Pancreas (tissue), 10 donors: ENCODE measurements around the gene AQP12B. TPM values are rescaled to one million over a fixed set of nuclear protein-coding genes. Genes with fewer than 3 reads are reported as not detected.
"Not testable (repeated sequence)": the region's sequence is repeated elsewhere in the genome, so short reads cannot be mapped to it uniquely, and the experiment has no call there.

Experiments used
- ATAC-seq, 4 donors: fragments of 200-7000 bp; cut with Tn5 transposase; one replicate each; pipeline versions ENCODE4 v1.8.0 to v1.9.1; 2020; ENCODE audit warnings: mild to moderate bottlenecking in 4 of 4, moderate library complexity in 4 of 4
- DNase-seq, 6 donors: peaks; one replicate each; pipeline ENCODE4 v3.0.0-alpha.2; 2020
- FAIRE-seq: peaks from 2 replicates; lab custom pipeline; 2012; peaks lifted over from hg19 to GRCh38; lab: Jason Lieb, UNC
- H3K27ac ChIP-seq, 4 donors: fragments of 200-600 bp; sonication (generic); 1 replicate in 3 of 4; 2 replicates in 1 of 4; pipeline versions ENCODE4 v1.5.0 to v1.8.0; 2020
- H3K27me3 ChIP-seq, 4 donors: fragments of 200-600 bp; one replicate each; pipeline ENCODE4 v1.8.0; 2021
- H3K36me3 ChIP-seq, 3 donors: fragments of 200-600 bp; sonication (generic) in 1 of 3; one replicate each; pipeline versions ENCODE4 v1.5.0 to v1.8.0; 2020 to 2021
- H3K4me1 ChIP-seq, 3 donors: fragments of 200-600 bp; one replicate each; pipeline ENCODE4 v1.8.0; 2021
- H3K4me3 ChIP-seq, 4 donors: fragments of 200-600 bp; sonication (generic) in 2 of 4; one replicate each; pipeline versions ENCODE4 v1.5.0 to v1.8.0; 2020 to 2021
- H3K9me3 ChIP-seq, 4 donors: fragments of 200-600 bp; one replicate each; pipeline ENCODE4 v1.8.0; 2021
- CTCF ChIP-seq, 4 donors: fragments of 200-600 bp; sonication (generic) in 3 of 4; IDR thresholded peaks; one replicate each; pipeline versions ENCODE4 v1.5.0 to v1.8.0; 2021; ENCODE audit warnings: antibody characterized with exemption in 4 of 4
- WGBS, 2 donors: extraction: QIAGEN DNeasy Blood & Tissue Kit; methylation state at CpG; one replicate each; pipeline ENCODE4 v1.1.7; 2013; 5-methylcytosine and 5-hydroxymethylcytosine counted together
- intact Hi-C, 3 donors: fragments of 100-400 bp; cut with DNase I; formaldehyde crosslinking; loops; one replicate each; pipeline versions ENCODE4 v1.11.1 to v1.14.2; 2022
- polyA plus RNA-seq, 2 donors: library from polyadenylated mRNA; stranded (reverse); fragments of 200-250 nt; gene quantifications; one replicate each; pipeline ENCODE4 v1.2.3, GENCODE V29; 2013
- total RNA-seq, 6 donors: library from RNA; stranded (reverse); fragmentation: NEBNext Ultra II Directional in 4 of 6; extraction: Animal tissue kit (Norgen Biotek cat#: 25700) in 4 of 6; gene quantifications; one replicate each; pipeline versions ENCODE4 v1.2.1 to v1.2.4, GENCODE V29; 2021 to 2023
- donor health status: healthy with polysubstance abuse.
- donor health status: DM: no; HTN: no; CAD: no; lungs with moderate emphysema.
- donor health status: DM: no; HTN: no; CAD: no.
- donor health status: control.
- donor health status: control.
- donor health status: Bipolar disorder and iron deficiency.
- donor health status: DM: yes; HTN: yes; CAD: no.
- donor health status: DM: no; HTN: no; CAD: no.
- donor health status: DM: no; HTN: no; CAD: no.
- donor health status: DM: yes; HTN: yes; CAD: no.

AQP12B gene
- total and polyA plus RNA-seq, 8 donors: 54.2 to 240 (median 154) TPM

- WGBS, 2 donors: 58 to 68% methylated on average over 4 of the region's 4 CpGs
- no peak for DNase-seq
- TF ChIP-seq CTCF (IDR thresholded peaks at IDR 0.05): no peak
- peaks cover 0 to 3% (median 0%) of the 10 kb centered on the region in 3 donors for H3K4me1 ChIP-seq
- no peaks in the 10 kb centered on the region for H3K36me3 ChIP-seq
- H3K27ac ChIP-seq: no peak overlapping the region
- intact Hi-C loops: no loop called here
- H3K27me3 ChIP-seq: peaks cover 0 to 15% (median 3%) of the 10 kb centered on the region in 4 donors
- H3K9me3 ChIP-seq: no peaks in the 10 kb centered on the region
- H3K4me3 ChIP-seq: no peak overlapping the region
- no peak for FAIRE-seq
- ATAC-seq: no peak
These were observed 11.7 kb downstream of the AQP12B start for GRCh38 chr2:240670950-240671349.

DNA sequence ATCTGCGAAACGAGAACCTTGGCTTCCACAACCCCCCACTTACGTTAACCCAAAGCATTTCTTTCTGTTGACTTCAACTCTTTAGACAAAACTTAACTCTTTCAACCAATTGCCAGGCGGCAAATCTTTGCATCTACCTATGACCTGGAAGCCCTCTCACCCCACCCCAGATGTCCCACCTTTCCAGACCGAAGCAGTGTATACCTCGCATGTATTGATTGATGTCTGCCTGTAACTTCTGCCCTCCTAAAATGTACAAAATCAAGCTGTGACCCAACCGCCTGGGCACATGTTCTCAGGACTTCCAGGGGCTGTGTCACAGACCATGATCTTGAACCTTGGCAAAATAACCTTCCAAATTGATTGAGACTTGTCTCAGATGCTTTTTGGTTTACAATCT is 12.3 kb downstream of the AQP12B start:
- FAIRE-seq: no peak
- Histone ChIP-seq H3K27me3 (peaks cover 0 to 15% (median 3%) of the 10 kb centered on the region in 4 donors), H3K4me3 (no peak overlapping the region), H3K27ac (no peak overlapping the region), H3K4me1 (peaks cover 0 to 3% (median 0%) of the 10 kb centered on the region in 3 donors), H3K9me3 (no peaks in the 10 kb centered on the region), H3K36me3 (no peaks in the 10 kb centered on the region)
- intact Hi-C loops: no loop called here
- DNase-seq: no peak
- no peak for ATAC-seq
- 57 to 58% methylated on average over 7 of the region's 7 CpGs for WGBS, 2 donors
- TF ChIP-seq CTCF (IDR thresholded peaks at IDR 0.05): no peak

DNA sequence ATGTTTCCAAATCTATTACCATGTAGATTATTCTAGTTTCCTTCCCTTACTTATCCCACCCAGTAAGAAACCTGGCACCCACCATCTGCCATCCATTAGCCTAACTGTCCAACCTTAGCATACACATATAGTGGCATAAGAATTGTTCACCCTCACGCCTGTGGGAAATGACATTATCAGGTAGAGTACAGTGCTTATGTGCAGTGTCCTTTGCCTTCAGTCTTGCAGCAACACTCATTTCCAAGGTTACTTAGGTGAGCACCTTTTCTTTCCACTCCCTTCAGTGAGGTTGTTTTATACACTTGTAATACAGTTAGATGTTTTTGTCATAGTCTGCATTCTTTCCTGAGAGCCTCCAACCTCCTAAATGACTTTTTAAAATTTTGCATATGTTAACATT is 18.1 kb downstream of the AQP12B start:
- peaks cover 0 to 11% (median 4%) of the 10 kb centered on the region in 4 donors for H3K27me3 ChIP-seq
- FAIRE-seq (no peak), DNase-seq (no peak), ATAC-seq (no peak)
- H3K36me3 ChIP-seq: no peaks in the 10 kb centered on the region
- H3K4me3 ChIP-seq: no peak overlapping the region
- H3K4me1 ChIP-seq: no peaks in the 10 kb centered on the region
- WGBS, 2 donors: 82 to 83% methylated on average over 1 of the region's 1 CpG
- no peak for TF ChIP-seq CTCF (IDR thresholded peaks at IDR 0.05)
- no peaks in the 10 kb centered on the region for H3K9me3 ChIP-seq
- intact Hi-C loops: no loop called here
- no peak overlapping the region for H3K27ac ChIP-seq

DNA sequence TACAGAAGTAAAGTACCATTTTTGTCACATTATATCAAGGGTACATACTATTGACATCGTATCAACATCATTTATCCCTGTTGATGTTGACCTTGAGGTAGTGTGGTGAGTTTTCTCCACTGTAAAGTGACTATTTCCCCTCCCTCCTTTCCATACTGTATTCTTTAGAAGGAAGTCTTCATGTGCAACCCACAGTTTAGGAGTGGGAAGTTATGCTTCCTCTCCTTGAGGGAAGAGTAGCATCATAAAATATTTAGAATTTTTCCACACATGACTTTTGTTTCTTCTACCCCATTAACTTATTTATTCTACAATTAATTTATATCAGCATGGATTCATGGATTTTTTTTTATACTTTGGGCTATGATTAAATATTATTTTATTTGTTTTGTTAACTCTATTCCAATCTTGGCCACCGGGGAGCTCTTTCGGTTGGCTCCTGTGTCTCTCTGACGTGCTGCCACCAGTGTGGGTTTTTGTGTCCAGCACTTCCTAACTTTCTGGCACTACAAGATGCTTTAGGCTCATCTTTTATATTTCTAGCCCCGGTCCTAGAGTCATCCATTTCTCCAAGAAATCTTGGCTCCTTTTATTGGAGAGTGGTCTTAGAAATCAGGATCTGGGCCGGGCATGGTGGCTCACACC is 19.0 kb downstream of the AQP12B start:
- no peak for TF ChIP-seq CTCF (IDR thresholded peaks at IDR 0.05)
- intact Hi-C loops: no loop called here
- ATAC-seq (no peak), FAIRE-seq (no peak), DNase-seq (no peak)
- Histone ChIP-seq H3K9me3 (no peaks in the 10 kb centered on the region), H3K4me3 (no peak overlapping the region), H3K27me3 (peaks cover 0 to 11% (median 4%) of the 10 kb centered on the region in 4 donors), H3K27ac (no peak overlapping the region), H3K36me3 (no peaks in the 10 kb centered on the region), H3K4me1 (no peaks in the 10 kb centered on the region)
- WGBS, 2 donors: 65 to 70% methylated on average over 6 of the region's 6 CpGs

DNA sequence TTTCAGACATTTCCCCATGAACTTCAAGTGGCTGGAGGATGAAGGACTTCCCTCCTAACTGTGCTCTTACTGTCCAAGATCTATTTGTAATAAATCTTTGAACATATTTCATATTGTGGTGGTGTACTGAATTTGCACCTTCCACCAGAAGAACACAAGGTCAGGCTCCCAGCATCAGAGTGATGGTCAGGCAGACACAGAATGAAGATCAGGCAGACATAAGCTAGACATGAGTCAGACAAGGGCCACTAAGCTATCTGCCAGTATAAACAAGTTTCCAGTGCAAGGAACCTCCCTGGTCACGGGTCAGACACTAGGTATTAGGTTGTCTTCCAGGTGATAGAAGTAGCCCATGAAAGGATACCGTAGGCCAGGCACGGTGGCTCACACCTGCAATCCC is 20.0 kb downstream of the AQP12B start:
- Histone ChIP-seq H3K9me3 (no peaks in the 10 kb centered on the region), H3K4me3 (no peak overlapping the region), H3K36me3 (no peaks in the 10 kb centered on the region), H3K4me1 (no peaks in the 10 kb centered on the region), H3K27ac (no peak overlapping the region), H3K27me3 (peaks cover 0 to 11% (median 4%) of the 10 kb centered on the region in 4 donors)
- intact Hi-C loops: no loop called here
- ATAC-seq: no peak
- no peak for TF ChIP-seq CTCF (IDR thresholded peaks at IDR 0.05)
- no peak for FAIRE-seq
- 78 to 89% methylated on average over 3 of the region's 3 CpGs for WGBS, 2 donors
- no peak for DNase-seq

DNA sequence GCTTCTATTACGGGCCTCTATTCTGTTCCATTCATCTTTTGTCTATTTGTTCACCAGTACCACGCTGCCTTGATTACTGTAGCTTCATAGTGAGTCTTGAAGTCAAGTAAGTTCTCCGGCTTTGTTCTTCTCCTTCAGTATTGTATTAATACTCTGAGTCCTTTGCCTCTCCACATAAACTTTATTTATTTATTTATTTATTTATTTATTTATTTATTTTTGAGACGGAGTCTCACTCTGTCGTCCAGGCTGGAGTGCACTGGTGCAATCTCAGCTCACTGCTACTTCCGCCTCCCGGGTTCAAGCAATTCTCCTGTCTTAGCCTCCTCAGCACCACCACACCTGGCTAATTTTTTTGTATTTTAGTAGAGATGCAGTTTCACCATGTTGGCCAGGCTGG is 22.8 kb downstream of the AQP12B start:
- H3K27me3 ChIP-seq, H3K4me1 ChIP-seq, DNase-seq, FAIRE-seq, H3K36me3 ChIP-seq, H3K9me3 ChIP-seq, intact Hi-C loops, H3K27ac ChIP-seq, H3K4me3 ChIP-seq, ATAC-seq: not testable (repeated sequence)
- WGBS, 2 donors: 86 to 90% methylated on average over 7 of the region's 7 CpGs
